Prostate gland (tissue), 2 donors: ENCODE measurements around the gene FCER2. TPM values are rescaled to one million over a fixed set of nuclear protein-coding genes. Genes with fewer than 3 reads are reported as not detected.

Source experiments
- DNase-seq: peaks from one replicate; pipeline ENCODE4 v3.0.0-alpha.2; 2019; ENCODE audit warnings: low spot score
- H3K27ac ChIP-seq, 2 donors: fragments of 200-600 bp; sonication (generic); 2 replicates each; pipeline ENCODE4 v1.5.1; 2017 to 2019
- H3K27me3 ChIP-seq: fragments of 200-600 bp; sonication (generic); replicated peaks from 2 replicates; pipeline ENCODE4 v1.5.1; 2019; ENCODE audit not compliant: insufficient read depth
- H3K36me3 ChIP-seq, 2 donors: fragments of 200-600 bp; sonication (generic); 1 replicate in 1 of 2; 2 replicates in 1 of 2; pipeline versions ENCODE4 v1.5.1 to v1.8.1; 2017 to 2019
- H3K4me1 ChIP-seq: fragments of 200-600 bp; sonication (generic); replicated peaks from 2 replicates; pipeline ENCODE4 v1.5.1; 2019
- H3K4me3 ChIP-seq, 2 donors: fragments of 200-600 bp; sonication (generic); 2 replicates each; pipeline ENCODE4 v1.5.1; 2017 to 2019
- H3K9me3 ChIP-seq: fragments of 200-600 bp; sonication (generic); 2 replicates; pipeline ENCODE4 v1.5.1; 2017
- CTCF ChIP-seq, 4 experiments: fragments of 200-600 bp in 2 of 4; fragments of 450-650 bp in 2 of 4; sonication (generic) in 2 of 4; IDR thresholded peaks; 1 replicate in 3 of 4; 2 replicates in 1 of 4; pipeline ENCODE4 v1.5.1; 2016 to 2019; ENCODE audit warnings: antibody characterized with exemption in 4 of 4, mild to moderate bottlenecking in 2 of 4, moderate library complexity in 2 of 4
- POLR2A ChIP-seq: fragments of 450-650 bp; IDR thresholded peaks from one replicate; pipeline ENCODE4 v1.6.1; 2016; ENCODE audit warnings: antibody characterized with exemption, mild to moderate bottlenecking
- POLR2AphosphoS5 ChIP-seq: sonication (generic); formaldehyde crosslinking; IDR thresholded peaks from one replicate; pipeline ENCODE4 v1.6.1; 2017; ENCODE audit warnings: antibody characterized with exemption
- WGBS: methylation state at CpG from one replicate; pipeline ENCODE4 v1.1.5; 2018; 5-methylcytosine and 5-hydroxymethylcytosine counted together
- intact Hi-C: fragments of 100-400 bp; cut with DNase I; formaldehyde crosslinking; loops from one replicate; pipeline ENCODE4 v1.14.2; 2022
- total RNA-seq, 2 donors: library from RNA; depleted of rRNA; stranded (reverse); fragments of >200 nt; gene quantifications; one replicate each; pipeline ENCODE4 v1.1.0, GENCODE V29; 2016

Gene FCER2
- total RNA-seq, 2 donors from 2014 or later, result 1.5 TPM; not detected in 1

GRCh38 chr19:7681340-7682174 lies 20.4 kb downstream of the FCER2 start:
- WGBS, result 8% methylated on average over 40 of the region's 43 CpGs
- Histone ChIP-seq H3K9me3 (no peaks in the 10 kb centered on the region), H3K4me1 (no peaks in the 10 kb centered on the region), H3K4me3 (peak overlapping the region; percentile 100), H3K27me3 (no peaks in the 10 kb centered on the region), H3K36me3 (peaks cover 0 to 10% of the 10 kb centered on the region in 2 donors), H3K27ac (peak overlapping the region; percentile 90 to 91)
- TF ChIP-seq CTCF (IDR thresholded peaks at IDR 0.05) (peak in 3 of 4 experiments; percentile 42 to 69 (median 61)), POLR2AphosphoS5 (peak; percentile 67), POLR2A (no peak)
- DNase-seq, result peak; percentile 69
- intact Hi-C loops, result no loop called here

- Histone ChIP-seq H3K4me3 (peak within 1 kb of the TSS; percentile 100), H3K4me1 (no peaks in the 10 kb centered on the region), H3K9me3 (no peaks in the 10 kb centered on the region), H3K27me3 (no peaks in the 10 kb centered on the region), H3K27ac (peak within 1 kb of the TSS; percentile 90 to 91), H3K36me3 (peaks cover 0 to 10% of the 10 kb centered on the region in 2 donors)
- TF ChIP-seq POLR2A, result peak; percentile 78
- TF ChIP-seq POLR2AphosphoS5, result peak; percentile 79
- TF ChIP-seq CTCF (IDR thresholded peaks at IDR 0.05), result peak; percentile 93 to 100 (median 98)
- peak; percentile 78 for DNase-seq
- intact Hi-C loops, result no loop called here
- WGBS, result under 1% methylated on average over 45 of the region's 79 CpGs
These were observed 21.2 kb downstream of the FCER2 start, which contains the start of gene TRAPPC5 for GRCh38 chr19:7680606-7681339. Gene TRAPPC5 (plus strand): TSS chr19:7680833. CDS start chr19:7682254, 1,421 bp downstream.

- intact Hi-C loops, result loop anchor here (5.0 kb wide), 1 partner anchor 323 kb away; no protein-coding TSS in a partner anchor
- WGBS, result 42% methylated on average over 22 of the region's 22 CpGs
- TF ChIP-seq CTCF (IDR thresholded peaks at IDR 0.05) (no peak), POLR2AphosphoS5 (no peak), POLR2A (no peak)
- DNase-seq, result no peak
- Histone ChIP-seq H3K9me3 (no peaks in the 10 kb centered on the region), H3K4me3 (peak overlapping the region; percentile 100), H3K4me1 (no peaks in the 10 kb centered on the region), H3K27me3 (no peaks in the 10 kb centered on the region), H3K36me3 (peaks cover 0 to 10% of the 10 kb centered on the region in 2 donors), H3K27ac (no peak overlapping the region)
These were observed 21.9 kb downstream of the FCER2 start for GRCh38 chr19:7679771-7680605.

- H3K27ac ChIP-seq, result no peak overlapping the region
- H3K9me3 ChIP-seq, result no peaks in the 10 kb centered on the region
- TF ChIP-seq POLR2A (no peak), POLR2AphosphoS5 (no peak), CTCF (IDR thresholded peaks at IDR 0.05) (peak in 1 of 4 experiments; percentile 23)
- intact Hi-C loops, result loop anchor here (5.0 kb wide), 1 partner anchor 322 kb away; no protein-coding TSS in a partner anchor
- peaks cover 0 to 8% of the 10 kb centered on the region in 2 donors for H3K36me3 ChIP-seq
- peak; percentile 17 for DNase-seq
- no peak overlapping the region for H3K4me3 ChIP-seq
- H3K27me3 ChIP-seq, result no peaks in the 10 kb centered on the region
- H3K4me1 ChIP-seq, result no peaks in the 10 kb centered on the region
- 39% methylated on average over 30 of the region's 30 CpGs for WGBS
These were observed 22.8 kb downstream of the FCER2 start for GRCh38 chr19:7678971-7679751.
